K562 (cell line): ENCODE measurements around the gene SPTAN1. TPM values are rescaled to one million over a fixed set of nuclear protein-coding genes. Genes with fewer than 3 reads are reported as not detected.

ENCODE experiments used
- DACH1 ChIP-seq: fragments of 450-650 bp; IDR thresholded peaks from 2 replicates; pipeline ENCODE4 v1.6.1; 2018; ENCODE audit not compliant: partially characterized antibody
- DNMT1 ChIP-seq: fragments of 450-650 bp; IDR thresholded peaks from 2 replicates; pipeline ENCODE4 v1.6.1; 2016; ENCODE audit warnings: antibody characterized with exemption, mild to moderate bottlenecking
- FOXO4 ChIP-seq: fragments of 450-650 bp; formaldehyde crosslinking; IDR thresholded peaks from 2 replicates; pipeline ENCODE4 v1.4.0; 2020; ENCODE audit warnings: mild to moderate bottlenecking, moderate library complexity
- SAFB2 ChIP-seq: fragments of 200-400 bp; formaldehyde crosslinking; IDR thresholded peaks from 2 replicates; pipeline ENCODE4 v1.6.1; 2018; ENCODE audit warnings: borderline replicate concordance, low read length, low read depth, moderate library complexity; ENCODE audit not compliant: severe bottlenecking
- SIX5 ChIP-seq, 2 experiments: IDR thresholded peaks; 2 replicates each; pipeline ENCODE4 v1.6.1; 2011; ENCODE audit warnings: low read length in 2 of 2, borderline replicate concordance in 1 of 2, low read depth in 1 of 2, mild to moderate bottlenecking in 1 of 2, moderate library complexity in 1 of 2; ENCODE audit not compliant: insufficient read depth in 1 of 2
- USF2 ChIP-seq: sonication (generic); formaldehyde crosslinking; IDR thresholded peaks from 2 replicates; pipeline ENCODE4 v1.5.0; 2020; ENCODE audit warnings: missing genetic modification reagents
- ZNF165 ChIP-seq: fragments of 250-450 bp; sonication (Bioruptor Pico); IDR thresholded peaks from 2 replicates; pipeline ENCODE4 v1.4.0; 2020; ENCODE audit warnings: borderline replicate concordance
- ZNF407 ChIP-seq: fragments of 450-650 bp; IDR thresholded peaks from 2 replicates; pipeline ENCODE4 v1.6.1; 2016; ENCODE audit warnings: low read depth
- ZNF592 ChIP-seq: fragments of 450-650 bp; IDR thresholded peaks from 2 replicates; pipeline ENCODE4 v1.6.1; 2017; ENCODE audit warnings: antibody characterized with exemption, mild to moderate bottlenecking
- polyA plus RNA-seq, 8 experiments: library from polyadenylated mRNA; depleted of rRNA in 4 of 8; stranded (reverse) in 5 of 8; unstranded in 3 of 8; fragments of >200 nt; fragmentation: Nextera tagmentation in 2 of 8; fragmentation: Illumina TruSeq in 1 of 8; extraction: Ambion mirVana in 2 of 8; extraction: Trizol in 1 of 8; gene quantifications; 2 replicates each; pipeline versions ENCODE4 v1.2.1 to v1.2.3, GENCODE V29; 2011 to 2014; ENCODE audit warnings: inconsistent platforms in 1 of 8, missing spikeins in 1 of 8
- total RNA-seq, 7 experiments: library from RNA; depleted of rRNA in 6 of 7; stranded (reverse); fragments of >200 nt in 6 of 7; fragmentation: Illumina TruSeq in 2 of 7; extraction: Trizol in 2 of 7; gene quantifications; 2 replicates each; pipeline versions ENCODE4 v1.2.1 to v1.2.3, GENCODE V29; 2011 to 2021; ENCODE audit warnings: low replicate concordance in 1 of 7

Gene SPTAN1
- total and polyA plus RNA-seq, 9 of the 15 experiments (the other 6 are each of a cell fraction or from before 2014, with no cell fraction given) = 1.5 to 13.5 (median 6.8) TPM

GRCh38 chr9:128656416-128657343, 104.3 kb downstream of the SPTAN1 start, which contains the start of gene DYNC2I2 (continued):
- TF ChIP-seq ZNF407 (no peak), SIX5 (IDR thresholded peaks at IDR 0.05; ENCODE audit: borderline replicate concordance in 1 of 2, insufficient read depth in 1 of 2, low read depth in 1 of 2, low read length in 2 of 2) (peak; percentile 81 to 84), ZNF592 (no peak), DACH1 (peak; percentile 51), ZNF165 (CRISPR knock-in tag) (peak; percentile 84; the same call in 1 of the 2 replicates), SAFB2 (no peak), USF2 (CRISPR knock-in tag) (no peak), FOXO4 (CRISPR knock-in tag) (peak; percentile 84; the same call in 1 of the 2 replicates), DNMT1 (peak; percentile 87; the same call in 1 of the 2 replicates)
